GM18499 (cell line): ENCODE measurements around the gene NEK6.

Experiments
- ATAC-seq: cut with Tn5 transposase; IDR thresholded peaks from one replicate; pipeline ENCODE4 v1.9.1; 2021; ENCODE audit warnings: moderate number of reproducible peaks; ENCODE audit not compliant: insufficient read depth, unreplicated experiment

The NEK6 gene

DNA sequence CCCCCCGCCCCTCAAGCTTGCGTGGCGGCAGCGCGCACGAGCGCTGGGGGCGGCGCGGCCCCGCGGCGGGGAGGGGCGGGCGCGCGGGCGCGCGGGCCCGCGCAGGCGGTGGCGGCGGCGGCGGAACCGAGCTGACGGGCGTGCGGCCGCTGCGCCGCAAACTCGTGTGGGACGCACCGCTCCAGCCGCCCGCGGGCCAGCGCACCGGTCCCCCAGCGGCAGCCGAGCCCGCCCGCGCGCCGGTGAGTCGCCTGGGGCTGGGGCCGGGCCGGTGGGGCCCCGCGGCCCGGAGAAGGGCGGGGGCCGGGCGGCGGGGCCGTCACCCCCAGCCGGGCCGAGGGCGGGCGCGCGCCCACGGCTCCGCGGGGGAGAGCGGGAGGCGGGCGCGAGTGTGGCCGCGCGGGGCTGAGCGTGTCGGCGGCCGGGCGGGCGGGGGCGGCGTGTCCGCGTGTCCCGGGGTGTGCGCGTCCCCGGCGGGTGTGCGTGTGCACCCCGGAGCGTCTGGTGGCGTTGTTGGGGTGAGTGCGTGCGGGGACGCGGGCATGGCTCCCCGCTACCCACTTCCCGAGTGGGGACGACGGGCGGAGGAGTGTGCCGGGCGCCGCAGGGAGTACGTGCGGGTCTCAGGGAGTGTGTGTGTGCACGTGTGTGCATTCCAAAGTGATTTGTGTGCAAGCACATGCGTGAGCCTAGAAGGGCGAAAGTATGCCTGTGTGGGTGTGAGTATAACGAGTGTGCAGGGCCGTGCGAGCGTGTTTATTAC, at the start of gene NEK6:
NEK6 (plus strand) TSS at position 106 of the 763 bp plus-strand sequence. CDS start 44,016 bp downstream, outside the sequence.
- ATAC-seq, result no peak

DNA sequence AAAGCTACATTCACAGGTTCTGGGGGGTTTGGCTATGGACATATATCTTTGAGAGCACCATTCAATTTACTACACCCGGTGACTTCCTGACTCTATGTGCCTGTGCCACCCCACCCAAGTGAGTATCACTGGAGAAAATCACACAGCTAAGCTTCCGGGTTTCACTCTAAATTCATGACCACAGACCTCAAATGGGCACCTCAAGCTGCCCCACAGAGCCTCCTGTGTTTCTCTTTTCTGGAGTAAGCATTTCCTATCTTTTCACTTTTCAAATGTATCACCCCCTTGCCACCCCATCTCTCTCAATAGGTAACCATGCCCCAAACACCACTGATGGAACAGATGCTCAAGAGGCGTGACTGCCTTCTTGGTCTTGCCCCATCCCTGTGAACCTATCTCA, 49.2 kb upstream of the NEK6 start:
- ATAC-seq, result no peak

DNA sequence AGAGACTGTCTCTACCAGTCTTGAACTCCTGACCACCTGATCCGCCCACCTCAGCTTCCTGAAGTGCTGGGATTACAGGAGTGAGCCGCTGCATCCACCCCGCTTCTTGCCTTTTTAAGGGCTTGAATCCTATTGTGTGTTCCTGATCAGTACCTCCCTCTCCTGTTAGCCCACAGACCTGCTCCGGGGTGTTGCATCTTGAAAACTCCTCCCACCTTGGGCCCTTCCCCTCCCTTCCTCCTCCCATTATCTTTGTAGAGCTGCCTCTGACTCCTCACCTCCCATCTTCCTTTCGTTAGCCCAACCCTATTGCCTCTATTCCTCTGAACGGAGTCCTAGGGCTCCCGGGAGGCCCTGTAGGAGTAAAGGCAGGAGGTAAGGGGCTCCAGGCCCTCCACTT, 48.5 kb upstream of the NEK6 start:
- ATAC-seq, result no peak

DNA sequence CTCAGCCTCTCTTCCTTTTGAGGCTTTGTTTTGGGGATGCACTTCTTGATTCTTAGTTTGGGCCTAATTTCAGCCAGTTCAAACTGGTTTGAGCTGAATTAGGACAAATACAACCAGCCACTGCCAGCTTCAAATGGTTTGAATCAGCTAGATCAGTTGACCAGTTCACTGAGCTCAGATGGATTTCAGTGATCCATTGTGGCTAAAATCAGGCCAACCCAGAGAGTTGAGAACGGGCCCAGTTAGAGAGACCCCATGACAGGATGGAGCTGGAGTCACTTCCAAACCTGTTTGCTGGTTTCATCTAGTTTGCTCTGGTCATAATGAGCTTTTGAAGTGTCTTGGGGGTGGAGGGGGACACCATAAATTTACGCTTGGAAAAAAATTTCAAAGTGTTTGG, 48.0 kb upstream of the NEK6 start:
- ATAC-seq, result no peak

DNA sequence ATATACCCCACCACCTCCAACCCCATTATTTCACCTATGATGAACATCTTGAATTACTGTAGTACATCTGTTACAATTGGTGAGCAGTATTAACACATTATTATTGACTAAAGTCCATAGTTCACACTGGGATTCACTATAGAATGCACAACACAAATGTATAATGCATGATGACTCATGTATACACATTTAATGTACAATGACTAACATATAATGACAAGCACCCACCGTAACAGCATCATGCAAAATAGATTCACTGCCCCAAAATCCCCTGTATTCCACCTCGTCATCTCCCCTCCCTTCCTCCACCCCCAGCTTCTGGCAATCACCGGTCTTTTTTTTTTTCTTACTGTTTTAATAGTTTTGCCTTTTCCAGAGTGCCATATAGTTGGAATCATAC, 47.1 kb upstream of the NEK6 start:
- peak; percentile 50 for ATAC-seq

DNA sequence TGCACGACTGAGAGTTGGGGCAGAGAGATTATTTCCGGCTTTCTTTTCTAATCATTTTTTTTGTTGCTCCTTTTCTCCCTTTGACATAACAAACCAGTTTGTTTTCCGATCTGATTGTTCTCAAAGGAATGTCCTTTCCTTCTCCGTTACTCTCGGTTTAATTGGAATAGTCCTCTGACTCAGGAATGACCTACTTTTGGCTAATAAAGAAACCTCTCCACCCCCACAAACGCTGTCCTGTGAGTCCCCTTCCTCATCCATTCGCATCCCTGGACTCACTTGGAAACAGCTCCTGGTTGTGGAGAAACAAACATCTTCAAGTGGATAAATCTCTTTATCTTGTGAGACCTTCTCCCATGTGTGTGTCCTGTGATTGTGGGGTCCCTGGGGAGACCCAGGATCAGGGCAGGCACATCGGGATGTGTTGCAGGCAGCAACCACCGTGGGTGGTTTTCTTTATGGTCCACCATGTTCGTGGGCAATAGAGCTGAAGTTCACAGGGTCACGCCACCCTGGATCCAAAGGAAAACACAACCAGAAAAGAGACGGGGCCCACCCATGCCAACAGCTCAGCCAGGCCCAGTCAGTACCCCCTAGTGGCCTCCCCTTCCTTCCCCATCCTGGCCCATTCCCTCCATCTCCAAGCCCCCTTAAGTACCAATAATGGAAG, 45.2 kb upstream of the NEK6 start:
- ATAC-seq, result no peak

DNA sequence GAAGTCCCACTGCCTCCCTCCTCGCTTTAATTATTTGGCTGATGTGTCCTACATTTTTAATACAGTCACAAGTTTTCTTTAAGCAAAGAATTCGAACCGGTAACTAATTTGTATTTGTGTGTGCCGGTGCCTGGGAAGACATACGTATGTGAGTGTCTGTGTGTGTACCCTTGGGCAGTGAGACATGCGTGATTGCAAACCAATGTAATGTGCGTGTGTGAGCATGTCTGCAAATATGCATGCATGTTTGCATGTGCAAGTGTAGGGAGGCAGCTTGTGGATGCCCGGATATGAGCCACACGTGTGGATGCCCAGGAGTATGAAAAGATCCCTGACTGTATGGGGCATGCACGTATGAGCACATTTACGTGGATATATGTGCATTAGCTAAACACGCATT, 44.4 kb upstream of the NEK6 start:
- ATAC-seq, result no peak

DNA sequence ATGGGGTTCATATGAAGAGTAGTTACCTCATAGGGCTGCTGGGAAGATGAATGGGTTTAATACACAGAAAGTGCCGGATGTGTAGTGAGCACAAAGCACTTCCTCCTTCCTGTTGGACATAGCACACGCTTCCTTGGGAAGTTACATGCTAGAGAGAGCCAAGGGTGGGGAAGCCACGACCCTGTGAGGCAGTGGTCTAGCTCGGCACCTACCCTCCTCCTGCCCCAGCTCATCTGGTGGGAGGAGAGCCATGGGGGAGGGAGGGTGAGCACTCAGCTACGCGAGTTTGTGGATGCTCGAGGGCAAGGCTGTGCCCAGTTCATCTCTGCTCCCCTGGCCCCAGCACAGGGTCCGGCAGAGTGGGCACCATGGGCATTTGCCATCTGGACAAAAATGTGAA, 43.6 kb upstream of the NEK6 start:
- no peak for ATAC-seq

DNA sequence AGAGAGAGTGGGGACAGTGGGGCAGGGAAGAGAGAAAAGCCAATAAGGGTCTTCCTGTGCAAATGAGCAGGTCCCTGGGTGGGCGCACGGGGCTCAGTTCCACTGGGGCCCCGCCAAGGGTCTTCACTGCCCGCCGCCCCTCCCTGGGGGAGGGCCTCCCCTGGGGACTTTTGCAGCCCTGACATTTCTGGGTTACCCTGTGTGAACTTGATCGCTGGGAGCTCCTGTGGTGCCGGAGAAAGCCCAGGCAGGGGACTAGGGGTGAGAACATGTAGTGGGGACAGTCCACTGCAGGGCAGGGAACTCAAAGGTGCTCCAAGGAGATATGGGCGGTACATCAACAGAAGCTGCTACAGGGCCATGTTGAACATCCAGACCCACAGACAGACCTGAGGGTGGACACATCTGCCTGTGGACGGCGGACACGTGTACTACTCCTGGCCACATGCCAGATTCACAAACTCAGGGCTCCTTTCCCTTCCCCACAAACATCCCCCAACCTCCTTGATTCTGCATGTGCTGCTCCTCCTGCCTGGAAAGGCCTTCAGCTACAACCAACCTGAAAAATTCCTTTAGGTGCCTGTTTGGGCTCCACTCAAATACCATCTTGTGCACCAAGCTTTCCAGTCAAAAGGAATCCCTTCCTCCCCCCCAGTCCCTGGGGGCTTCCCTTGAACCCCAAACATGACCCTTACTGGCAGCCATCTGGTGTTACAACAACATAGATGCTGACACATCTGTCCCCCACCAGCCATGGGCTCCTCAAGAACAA, 43.0 kb upstream of the NEK6 start:
- no peak for ATAC-seq

DNA sequence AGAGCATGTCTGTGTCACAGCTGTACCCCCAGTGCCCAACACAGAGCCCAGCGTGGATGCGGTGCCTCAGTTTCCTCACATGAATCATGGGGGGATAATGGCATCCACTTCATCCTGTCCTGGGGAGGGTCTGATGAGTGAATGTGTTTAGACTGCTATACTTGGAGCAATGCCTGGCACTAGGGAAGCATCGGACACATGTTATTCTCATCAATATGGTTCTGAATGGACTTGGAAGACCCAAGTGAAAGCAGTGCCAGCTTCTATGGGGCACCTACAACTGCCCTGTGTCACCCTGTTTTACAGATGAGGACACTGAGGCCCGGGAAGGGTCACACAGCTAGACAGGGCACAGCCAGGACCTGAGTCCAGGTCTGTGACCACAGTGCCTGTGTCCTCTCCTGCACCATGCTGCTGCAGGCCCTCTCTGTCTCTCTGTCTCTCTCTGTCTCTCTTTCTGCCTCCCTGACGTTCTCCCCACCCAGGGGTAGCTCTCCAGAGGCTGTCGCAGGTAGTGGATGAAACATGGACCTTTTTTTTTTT, 42.3 kb upstream of the NEK6 start:
- no peak for ATAC-seq

DNA sequence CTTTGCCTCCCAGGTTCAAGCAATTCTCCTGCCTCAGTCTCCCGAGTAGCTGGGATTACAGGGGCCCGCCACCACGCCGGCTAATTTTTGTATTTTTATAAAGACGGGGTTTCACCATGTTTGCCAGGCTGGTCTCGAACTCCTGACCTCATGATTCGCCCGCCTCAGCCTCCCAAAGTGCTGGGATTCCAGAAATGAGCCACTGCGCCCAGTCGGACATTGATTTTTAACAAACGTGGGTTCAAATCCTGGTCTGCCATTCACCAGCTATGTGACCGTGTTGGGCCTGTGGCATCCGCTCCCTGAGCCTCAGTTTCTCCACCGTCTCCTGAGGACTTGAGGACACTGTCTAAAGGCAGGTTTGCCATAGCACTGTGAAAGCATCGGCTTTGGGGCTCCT, 41.8 kb upstream of the NEK6 start:
- ATAC-seq, result no peak

DNA sequence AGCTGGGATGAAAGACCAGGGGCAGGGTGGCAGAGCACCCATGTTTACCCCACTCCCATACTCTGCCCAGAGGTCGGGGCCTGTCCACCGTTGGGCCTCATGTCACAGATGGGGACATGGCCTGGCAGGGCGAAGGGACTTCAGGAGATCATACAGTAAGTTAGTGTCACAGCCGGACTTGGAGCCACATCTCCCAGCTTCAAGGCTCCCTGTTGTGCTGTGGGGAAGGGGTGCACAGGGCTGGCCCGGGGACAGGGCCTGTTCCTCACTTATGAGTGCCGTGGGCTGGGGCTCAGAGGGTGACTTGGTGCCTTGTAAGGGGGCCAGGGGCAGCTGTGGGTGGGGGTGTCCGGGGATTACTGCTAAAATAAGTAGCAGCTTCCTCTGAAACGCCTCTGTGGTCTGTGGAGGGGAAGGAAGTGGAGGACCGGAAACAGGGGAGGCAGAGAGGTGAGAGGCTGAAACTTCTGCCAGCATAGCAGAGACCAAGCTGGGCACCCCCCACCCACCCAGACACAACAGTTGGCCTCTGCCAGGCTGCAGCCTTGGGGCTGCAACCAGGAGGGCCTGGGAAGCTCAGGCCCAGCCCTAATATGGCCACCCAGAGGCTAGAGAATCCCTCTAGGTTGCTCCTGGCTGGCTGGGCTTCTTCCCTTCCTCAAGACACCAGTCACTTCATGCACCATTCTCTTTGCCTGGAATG, 41.1 kb upstream of the NEK6 start:
- ATAC-seq, result no peak

DNA sequence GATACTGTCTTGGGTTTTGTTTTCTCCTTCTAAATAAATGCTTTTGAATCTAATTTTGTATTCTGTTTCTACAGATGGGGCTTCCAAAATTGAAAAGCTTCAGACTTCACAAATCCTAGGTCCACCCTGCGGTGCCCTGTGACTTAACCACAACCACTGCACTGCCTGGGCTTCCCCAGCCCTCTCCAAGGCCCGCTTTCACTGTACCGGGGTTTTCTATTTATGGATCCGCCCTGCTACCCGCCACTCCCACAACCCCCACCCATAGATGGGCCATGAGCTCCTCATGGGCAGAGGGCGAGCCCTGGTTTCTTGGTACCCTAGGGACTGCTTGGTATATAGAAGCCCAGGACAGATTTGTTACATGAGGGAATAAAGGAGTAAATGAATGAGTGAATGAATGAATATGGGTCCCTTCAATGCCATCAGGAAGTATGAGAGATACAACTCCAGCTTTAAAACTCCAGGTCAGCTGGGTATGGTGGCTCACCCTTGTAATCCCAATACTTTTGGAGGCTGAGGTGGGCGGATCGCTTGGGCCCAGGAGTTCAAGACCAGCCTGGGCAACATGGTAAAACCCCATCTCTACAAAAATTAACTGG, 39.8 kb upstream of the NEK6 start:
- no peak for ATAC-seq

DNA sequence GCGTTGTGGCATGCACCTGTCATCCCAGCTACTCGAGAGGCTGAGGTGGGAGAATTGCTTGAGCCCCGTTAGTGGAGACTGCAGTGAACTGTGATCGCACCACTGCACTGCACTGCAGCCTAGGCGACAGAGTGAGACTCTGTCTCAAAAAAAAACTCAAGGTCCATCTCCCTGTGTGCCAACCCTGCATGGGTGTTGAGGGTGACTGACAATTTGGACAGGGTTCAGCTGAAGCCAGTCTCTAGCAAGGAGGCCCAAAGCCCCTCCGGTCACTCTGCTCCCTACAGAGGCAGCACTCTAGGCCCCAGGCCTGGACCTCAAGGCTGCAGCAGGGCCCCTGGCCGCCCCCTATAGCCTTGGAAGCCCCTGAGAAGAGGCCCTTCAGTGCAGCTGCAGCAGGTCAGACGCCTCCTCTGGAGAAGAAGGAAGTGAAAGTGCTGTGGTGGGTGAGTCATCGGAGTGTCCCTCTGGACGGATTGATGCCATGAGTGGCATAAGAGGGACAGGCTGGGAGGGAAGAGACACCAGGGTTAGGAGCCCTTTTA, 39.2 kb upstream of the NEK6 start:
- ATAC-seq, result peak; percentile 44

DNA sequence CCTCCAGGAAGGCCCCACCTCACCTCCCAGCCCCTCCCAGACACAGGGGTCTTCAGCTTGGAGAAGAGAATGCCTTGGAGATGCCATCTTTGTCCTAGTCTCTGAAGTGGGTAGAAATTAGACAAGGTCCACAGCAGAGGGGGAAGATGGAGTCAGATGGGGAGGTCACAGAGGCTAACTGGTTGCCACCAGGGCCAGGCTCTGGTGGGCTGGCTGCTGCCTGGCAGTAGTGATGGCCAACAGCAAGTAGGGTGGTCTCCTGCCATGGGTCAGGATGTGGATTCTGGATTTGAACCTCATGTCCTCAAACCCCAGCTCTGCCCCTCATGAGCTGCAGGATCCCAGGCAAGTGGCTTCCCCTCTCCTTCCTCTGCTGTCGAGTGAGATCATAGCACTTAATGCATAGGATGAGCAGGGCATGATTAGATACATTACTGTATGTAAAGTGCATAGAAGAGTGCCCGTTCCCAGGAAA, 38.7 kb upstream of the NEK6 start:
- no peak for ATAC-seq

DNA sequence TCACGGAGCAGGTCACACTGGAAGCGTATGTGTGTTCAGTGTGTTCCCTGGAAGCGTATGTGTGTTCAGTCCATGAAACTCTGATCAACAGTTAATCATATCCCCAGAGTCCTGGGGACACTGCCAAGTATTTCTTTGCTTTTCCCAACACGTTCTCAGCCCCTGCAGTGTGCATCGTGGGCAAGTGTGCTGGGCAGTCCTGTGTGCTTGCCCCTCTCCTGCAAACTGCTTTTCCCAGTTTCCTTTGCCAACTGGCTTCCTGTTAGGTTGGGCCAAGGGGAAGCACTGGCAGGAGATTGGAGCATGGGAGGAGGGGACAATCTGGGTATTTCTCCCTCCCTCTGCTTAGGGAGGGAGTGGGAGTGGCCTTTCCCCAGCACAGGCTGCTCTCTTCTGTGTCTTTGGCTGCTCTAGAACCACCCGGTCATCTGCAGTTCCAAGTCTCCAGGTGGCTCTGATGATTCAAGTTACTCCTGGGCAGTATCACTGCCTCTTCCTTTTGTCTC, 36.8 kb upstream of the NEK6 start:
- no peak for ATAC-seq

DNA sequence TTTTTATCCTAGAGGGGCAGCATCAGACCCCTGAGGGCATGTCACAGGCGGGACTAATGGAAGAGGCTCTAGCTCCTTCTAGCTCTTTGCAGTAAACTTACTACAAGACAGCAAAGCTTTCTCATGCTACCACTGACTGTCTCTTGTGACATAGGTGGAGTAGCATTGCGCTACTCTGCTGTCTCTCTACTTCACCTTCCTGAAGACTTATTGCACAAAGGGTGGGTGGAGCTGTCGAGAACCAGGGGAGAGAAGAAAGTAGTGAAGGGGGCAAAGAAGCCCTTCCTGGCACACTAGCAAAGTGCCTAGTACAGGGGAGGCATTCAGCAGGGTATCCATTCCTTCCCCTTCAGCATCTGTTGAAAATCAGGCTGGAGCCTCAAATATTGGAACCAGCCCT, 36.1 kb upstream of the NEK6 start:
- no peak for ATAC-seq

DNA sequence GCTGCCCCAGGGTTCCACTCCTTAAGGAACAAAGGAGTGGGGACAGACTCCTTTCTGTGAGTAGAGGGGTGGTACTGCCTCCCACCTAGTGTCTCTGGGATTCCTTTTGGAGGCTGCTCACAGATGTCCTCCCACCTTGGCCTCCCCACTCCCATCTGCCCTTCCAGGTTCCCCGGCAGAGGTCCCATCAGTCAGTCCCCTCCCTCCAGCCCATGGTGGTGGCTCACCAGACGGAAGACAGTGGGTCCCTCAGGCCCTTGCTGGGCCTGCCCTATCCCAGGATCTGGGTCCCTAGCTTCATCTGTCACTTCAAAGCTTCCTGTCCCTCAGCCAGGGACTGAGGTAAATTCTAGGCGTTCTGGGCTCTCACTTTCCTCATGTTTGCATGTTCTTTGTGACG, 35.6 kb upstream of the NEK6 start:
- no peak for ATAC-seq

DNA sequence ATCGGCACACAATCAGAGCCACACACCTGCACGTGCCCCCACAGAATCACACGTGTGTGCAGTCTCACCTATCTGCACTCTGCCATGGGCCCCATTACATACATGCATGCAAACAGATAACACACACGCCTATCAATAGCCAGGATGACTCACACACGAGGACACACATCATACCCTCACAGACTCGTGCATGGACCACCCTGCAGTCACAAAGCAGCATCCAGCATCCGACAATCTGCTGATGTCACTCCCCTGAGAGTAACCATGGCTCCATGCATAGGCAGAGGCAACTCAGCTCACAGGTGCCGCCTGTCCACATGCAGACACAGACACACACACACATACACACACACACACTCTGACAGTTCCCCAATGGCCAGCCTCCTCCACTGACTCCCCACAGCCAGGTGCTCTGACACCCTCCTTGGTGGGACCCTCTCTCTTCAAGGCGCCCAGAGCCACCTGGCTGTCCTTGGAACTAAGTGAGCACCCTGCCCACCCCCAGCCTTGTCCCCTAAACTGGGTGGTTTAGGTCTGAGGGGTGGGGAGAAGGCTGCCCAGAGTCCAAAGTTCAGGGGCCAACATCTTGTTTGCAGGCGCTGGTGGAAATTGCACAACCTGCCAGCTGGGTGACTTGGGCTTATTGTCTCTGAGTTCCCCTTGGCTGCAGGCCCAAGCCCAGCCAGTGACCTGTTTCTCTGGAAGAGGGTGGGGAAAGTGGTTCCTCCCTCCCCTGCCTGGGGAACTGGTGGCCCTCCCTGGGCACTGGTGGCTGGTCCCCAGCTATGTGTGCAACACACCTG, 34.6 kb upstream of the NEK6 start:
- no peak for ATAC-seq
